GM19023 (cell line): ENCODE data around the gene STIL.
"Not testable (repeated sequence)": the region's sequence is repeated elsewhere in the genome, so short reads cannot be mapped to it uniquely, and the experiment has no call there.

Experiments used
- ATAC-seq: cut with Tn5 transposase; IDR thresholded peaks from one replicate; pipeline ENCODE4 v1.9.1; 2021; ENCODE audit warnings: mild to moderate bottlenecking, moderate library complexity; ENCODE audit not compliant: unreplicated experiment

STIL gene

DNA sequence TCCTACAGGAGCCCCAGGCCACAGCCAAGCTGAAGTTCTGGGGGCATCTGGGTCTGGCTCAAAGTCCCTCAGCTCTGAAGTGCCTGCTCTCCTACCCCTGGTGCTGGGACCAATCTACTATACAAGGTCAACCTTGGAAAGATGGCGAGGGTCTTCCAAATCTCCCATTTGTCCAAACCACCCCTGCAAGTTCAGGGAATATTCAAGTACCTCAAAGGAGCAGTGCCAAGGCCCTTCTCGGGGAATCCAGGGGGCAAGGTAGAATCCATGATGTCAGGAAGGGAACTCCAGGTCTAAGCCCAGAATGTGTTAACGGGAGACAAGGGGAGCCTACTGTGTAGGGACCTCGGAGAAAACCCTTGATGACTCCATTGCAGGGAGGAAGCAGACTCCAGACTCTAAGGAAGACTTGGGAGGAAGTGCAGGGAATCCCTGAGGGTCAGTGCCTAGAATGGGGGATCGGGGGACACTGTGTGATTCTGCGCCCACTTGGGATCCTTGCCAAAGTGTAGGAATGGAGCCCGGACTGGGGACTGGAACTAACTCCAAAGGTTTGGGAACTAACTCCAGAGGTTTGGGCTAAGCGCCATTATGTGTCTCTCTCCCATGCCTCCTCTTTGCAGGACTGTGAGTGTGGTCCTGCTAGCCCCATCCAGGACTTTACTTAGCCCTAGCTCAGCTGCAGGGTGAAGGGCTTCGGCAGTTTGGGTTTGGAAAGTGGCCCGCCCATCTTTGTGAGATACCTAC, 90.6 kb downstream of the STIL start:
- ATAC-seq: no peak

- ATAC-seq: no peak
Measured at GRCh38 chr1:47222476-47222875, 91.5 kb downstream of the STIL start.

DNA sequence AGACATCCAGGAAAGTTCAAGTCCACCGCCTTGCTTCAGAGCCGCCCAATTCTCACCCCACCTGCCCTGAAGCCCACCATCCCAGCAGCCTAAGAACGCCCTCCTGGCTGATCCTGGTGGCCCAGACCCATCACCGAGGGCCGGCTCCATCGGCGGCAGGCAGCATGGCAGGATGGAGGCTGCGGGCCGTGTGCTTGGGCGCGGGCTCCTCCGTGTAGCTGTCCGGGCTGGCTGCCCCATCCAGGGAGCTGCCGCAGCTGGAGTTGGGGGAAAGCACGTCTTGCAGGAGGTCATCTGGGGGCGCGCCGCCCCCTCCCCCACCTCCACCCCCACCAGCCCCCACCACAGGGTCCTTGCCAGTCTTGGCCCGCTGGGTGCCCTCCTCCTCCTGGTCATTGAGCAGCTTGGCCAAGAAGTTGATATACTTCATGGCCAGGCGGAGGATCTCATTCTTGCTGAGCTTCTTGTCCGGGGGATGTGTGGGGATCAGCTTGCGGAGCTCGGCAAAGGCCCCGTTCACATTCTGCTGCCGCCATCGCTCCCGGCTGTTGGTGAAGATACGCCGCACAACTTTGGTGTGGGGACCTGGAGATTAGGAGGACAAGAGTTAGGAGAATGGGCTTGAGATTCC, 94.2 kb downstream of the STIL start:
- ATAC-seq: no peak

DNA sequence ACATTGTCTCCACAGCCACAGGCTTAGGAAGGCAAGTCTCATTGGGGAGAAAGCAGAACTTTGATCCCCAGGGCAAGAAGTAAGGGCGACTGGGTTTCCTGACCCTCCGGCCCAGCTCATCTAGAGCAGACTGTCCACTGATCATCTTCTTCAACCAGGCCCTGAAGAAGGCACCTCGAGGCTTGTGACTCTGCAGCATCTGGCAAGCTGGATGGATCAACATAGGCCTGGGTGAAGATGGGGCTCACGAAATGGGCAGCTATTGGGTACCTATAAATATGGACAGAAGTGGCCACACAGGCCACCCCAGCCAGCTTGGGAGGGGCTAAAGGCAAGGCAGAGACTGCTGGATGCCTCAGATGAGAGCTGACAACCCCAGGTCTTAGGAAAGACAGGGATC, 94.9 kb downstream of the STIL start:
- ATAC-seq: no peak

- no peak for ATAC-seq
Measured at GRCh38 chr1:47216278-47217059, 97.5 kb downstream of the STIL start.

GRCh38 chr1:47215713-47216112, 98.2 kb downstream of the STIL start:
- no peak for ATAC-seq

DNA sequence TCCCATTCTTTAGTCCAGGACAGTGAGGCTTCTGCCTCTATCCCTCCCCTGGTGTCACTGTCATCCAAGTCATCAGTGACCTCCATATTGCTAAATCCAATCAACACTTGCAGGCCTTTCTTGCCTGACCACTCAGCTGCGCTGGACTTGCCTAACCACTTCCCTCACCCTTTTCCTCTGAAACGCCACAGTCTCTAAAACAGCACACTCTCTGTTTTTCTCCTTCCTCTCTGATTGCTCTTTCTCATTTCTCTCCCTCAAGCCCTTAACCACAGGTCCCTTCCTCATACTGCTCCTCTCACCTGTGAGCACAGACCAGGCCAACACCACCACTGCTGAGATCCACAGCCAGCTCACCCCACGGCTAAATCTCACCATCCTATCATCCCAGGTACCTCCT, 99.4 kb downstream of the STIL start:
- no peak for ATAC-seq

DNA sequence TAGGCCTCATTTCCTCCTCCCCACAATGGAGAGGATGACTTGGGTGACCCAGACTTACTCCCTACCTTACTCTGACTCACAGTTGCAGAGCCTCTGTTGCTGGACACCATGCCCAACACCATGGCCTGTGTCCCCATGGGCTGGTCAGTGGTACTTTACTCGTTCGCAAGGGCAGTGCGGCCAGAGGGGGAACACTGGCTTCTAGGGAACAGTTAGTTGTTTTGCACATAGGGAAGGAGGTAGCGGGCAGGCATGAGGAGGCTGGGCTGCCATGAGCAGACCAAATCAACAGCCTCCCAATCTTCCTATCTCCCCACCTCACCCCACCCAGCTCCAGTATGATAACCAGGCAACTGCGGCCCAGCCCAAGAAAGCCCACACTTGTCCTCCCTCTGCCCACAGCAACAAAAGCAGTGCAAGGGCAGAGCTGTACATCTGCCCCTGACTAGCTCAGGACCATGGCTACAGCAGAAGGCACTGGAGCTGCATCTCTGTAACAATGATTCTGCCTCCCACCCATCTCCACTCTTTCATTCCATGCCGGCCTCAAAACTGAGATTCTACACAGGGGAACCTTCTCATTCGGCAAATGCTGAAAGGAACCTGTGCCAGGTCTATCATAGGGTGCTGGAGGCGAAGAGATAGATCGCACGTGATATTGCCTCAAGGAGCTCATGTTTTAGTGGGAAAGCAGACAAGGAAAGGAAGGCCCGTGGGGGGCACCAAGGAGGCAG, 100.5 kb downstream of the STIL start:
- no peak for ATAC-seq

- ATAC-seq: no peak
Measured at GRCh38 chr1:47212636-47213229, 101.2 kb downstream of the STIL start.

GRCh38 chr1:47211796-47212269, 102.1 kb downstream of the STIL start:
- ATAC-seq: no peak

DNA sequence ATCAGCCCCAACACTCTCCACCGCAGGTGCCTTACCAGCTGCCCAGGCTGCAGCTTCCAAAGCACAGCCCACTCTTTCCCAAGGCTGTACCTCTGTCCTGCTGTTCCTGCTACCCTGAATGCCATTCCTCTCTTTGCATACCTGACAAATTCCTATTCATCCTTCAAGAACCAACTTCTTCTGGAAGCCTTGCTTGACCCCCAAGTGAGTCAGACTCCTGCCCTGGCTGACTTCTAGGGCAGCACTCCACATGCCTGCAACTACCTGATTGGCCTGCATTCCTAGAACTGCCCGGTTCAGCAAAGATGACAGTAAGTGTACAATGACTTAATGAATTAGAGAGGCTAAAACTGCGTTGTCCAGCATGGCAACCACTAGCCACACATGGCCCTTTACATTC, 103.3 kb downstream of the STIL start:
- ATAC-seq: no peak

- no peak for ATAC-seq
Measured at GRCh38 chr1:47209725-47210325, 104.1 kb downstream of the STIL start.

GRCh38 chr1:47209091-47209490, 104.9 kb downstream of the STIL start:
- ATAC-seq: no peak

DNA sequence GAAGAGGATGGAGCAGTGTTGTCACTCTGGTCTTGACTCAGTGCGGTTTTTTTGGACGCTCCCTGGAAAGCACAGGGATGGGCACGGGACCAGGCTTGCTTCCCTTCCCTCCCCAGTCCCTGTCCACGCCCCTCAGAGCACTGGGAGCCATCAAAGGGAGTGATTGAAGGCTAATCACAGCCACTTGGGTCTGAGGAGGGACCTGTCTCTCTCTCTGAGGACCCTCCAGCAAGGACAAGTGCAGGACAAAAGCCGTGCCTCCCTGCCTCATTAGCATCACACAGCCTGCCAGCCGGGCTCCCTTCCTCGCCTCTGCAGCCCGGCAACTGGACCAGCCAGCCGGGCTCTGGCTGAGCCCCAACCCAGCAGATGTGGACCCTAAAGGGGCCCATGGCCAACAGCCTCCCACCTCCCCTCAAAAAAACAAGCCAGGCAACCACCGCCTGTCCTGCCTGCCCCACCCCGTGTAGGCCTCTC, 105.5 kb downstream of the STIL start:
- no peak for ATAC-seq

DNA sequence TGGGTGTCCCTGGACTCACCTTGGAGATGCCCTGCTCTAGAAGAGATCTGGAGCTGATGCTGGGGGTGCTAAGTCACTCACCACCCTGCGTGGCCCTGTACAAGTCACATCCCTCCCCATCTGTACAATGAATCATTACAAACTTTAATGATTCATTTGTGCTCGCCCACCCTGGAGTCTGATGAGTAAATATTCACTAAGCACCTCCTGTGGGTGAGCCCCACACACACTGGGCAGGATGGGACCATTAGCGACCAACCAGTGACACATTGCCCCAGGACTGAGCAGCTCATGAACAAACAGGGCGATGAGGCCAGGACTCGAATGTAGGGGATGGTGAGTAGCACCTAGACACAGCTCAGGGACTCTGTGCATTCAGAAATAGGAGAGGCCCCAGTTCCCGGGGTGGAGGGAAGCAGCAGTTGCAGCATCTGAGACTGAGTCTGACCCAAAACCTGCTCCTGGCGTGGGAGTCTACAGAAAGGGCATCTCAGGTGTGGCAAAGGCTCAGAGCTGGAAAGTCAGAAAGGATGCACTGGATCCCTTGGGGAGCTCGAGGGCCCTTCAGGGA, 106.1 kb downstream of the STIL start:
- no peak for ATAC-seq

DNA sequence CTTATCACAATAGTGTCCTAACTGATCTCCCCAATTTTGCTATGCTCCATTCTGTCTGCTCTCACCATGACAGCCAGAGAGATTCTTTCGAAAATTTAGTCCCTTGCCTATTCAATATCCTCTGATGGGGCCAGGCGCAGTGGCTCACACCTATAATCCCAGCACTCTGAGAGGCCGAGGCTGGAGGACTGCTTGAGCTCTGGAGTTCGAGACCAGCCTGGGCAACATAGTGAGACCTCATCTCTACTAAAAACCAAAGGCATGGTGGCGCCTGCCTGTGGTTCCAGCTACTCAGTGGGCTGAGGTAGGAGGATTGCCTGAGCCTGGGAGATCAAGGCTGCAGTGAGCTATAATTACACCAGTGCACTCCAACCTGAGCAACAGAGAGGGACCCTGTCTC, 108.0 kb downstream of the STIL start:
- ATAC-seq: no peak

GRCh38 chr1:47203504-47203903, 110.4 kb downstream of the STIL start:
- not testable (repeated sequence) for ATAC-seq

- no peak for ATAC-seq
Measured at GRCh38 chr1:47201179-47201578, 112.8 kb downstream of the STIL start.
